ENCODE results near the gene OPTN.
"Not testable (repeated sequence)": the region's sequence is repeated elsewhere in the genome, so short reads cannot be mapped to it uniquely, and the experiment has no call there.

The OPTN gene

DNA sequence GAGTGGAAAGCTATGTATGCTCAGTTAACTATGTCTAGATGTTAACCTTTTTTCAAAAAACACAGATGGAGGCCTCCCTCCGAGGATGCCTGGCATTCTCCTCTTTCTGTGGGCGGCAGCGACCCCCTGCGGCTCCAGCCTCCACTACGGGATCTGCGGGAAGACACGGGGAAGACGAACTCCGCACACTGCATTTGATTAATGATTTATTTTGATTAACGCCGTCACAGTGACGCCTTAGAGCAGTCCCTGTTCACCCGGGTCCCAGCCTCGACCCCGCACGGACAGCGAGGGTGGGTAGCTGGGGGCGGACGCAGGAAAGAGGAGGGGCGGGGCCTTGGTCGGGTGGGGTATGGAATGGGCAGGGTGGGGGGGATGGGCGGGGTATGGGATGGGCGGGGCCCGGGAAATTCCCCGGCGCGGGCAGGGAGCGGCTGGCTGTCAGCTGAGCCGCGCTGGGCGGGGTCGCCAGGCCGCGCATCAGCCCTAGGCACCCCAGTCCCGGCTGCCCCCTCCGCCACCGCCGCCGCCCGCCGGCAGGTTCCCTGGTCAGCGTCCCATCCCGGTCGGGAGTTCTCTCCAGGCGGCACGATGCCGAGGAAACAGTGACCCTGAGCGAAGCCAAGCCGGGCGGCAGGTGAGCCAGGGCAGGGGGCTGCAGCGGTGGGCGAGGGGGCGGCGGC is at the start of gene OPTN:
Gene OPTN (plus strand): TSS at position 498 of the 683 bp plus-strand sequence. CDS start 8,960 bp downstream, outside the sequence.
- FAIRE-seq (no peak), DNase-seq (ENCODE audit: low spot score) (peak; percentile 71)

DNA sequence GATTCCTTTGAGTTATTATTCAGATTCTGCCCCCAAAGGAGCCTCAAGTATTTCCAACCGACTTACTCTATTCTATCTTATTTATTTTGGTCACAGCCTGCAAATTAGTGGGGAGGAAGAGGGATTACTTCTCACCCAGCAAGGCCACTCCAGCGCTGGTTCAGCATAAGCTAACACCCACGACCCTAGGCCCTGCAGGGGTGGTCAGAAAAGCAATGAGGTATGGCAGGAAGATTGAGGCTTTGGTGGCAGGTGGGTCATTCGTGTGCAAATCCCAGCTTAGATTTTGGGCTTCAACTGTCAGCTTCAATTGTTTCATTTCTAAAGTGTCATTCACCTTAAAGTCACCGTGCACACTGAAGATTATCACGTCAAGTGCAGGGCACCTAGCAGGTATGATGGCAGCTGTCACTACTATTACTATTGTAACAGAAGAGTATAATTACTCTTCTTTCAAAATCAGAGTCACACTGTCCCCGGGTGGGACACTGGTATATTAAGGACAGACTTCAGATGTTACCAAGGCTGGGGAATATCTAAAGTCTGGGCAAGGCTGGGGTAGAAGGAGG is 48.8 kb upstream of the OPTN start:
- no peak for DNase-seq (ENCODE audit: low spot score)
- FAIRE-seq = no peak

DNA sequence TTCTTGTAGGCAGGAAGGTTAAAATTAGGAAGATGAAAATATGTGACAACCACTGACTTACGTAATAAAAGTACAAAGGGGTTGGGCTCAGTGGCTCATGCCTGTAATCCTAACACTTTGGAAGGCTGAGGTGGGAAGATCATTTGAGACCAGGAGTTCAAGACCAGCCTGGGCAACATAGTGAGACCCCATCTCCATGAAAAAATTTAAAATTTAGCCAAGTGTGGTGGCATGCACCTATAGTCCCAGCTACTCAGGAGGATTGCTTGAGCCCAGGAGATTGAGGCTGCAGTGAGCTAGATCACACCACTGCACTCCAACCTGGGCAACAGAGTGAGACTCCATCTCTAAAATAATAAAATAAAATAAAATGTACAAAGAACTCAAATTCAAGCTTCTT is 46.8 kb upstream of the OPTN start:
- DNase-seq (ENCODE audit: low spot score); FAIRE-seq: not testable (repeated sequence)

DNA sequence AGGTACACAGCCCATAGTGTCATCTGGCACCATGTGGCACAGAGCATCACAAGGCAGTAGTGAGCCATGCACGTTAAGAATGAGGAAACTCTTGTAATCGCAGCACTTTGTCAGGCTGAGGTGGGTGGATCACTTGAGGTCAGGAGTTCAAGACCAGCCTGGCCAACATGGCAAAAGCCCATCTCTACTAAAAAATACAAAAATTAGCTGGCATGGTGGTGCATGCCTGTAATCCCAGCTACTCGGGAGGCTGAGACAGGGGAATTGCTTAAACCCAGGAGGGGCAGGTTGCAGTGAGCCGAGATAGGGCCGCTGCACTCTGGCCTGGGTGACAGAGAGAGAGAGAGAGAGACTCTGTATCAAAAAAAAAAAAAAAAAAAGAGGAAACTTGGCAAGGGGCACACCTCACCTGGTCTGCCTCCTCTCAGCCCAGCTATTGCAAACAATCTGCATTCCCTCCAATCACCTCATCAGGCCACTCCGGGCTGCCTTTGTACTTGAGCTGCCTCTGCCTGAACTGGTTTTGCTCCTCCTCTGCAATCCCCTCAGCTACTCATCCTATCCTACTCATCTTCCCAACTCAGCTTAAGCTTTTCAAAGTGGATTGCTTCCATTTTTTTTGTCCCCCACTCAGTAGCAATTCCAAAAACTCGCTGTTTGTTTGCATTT is 46.0 kb upstream of the OPTN start:
- FAIRE-seq (no peak), DNase-seq (ENCODE audit: low spot score) (no peak)

DNA sequence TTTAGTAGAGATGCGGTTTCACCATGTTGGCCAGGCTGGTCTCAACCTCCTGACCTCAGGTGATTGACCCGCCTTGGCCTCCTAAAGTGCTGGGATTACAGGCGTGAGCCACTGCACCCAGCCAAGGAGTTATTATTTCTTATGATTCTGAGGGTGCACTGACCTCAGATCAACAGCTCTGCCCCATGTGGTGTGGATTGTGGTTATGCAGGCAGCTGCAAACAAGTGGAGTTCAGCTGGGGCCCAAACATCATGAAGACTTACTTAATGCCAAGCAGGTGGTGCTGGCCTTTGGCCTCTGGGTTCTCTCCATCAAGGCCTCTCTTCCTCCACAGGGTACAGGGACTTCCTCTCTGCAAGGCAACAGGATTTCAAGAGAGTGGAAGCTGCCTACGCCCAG is 45.1 kb upstream of the OPTN start:
- FAIRE-seq (no peak), DNase-seq (ENCODE audit: low spot score) (no peak)

DNA sequence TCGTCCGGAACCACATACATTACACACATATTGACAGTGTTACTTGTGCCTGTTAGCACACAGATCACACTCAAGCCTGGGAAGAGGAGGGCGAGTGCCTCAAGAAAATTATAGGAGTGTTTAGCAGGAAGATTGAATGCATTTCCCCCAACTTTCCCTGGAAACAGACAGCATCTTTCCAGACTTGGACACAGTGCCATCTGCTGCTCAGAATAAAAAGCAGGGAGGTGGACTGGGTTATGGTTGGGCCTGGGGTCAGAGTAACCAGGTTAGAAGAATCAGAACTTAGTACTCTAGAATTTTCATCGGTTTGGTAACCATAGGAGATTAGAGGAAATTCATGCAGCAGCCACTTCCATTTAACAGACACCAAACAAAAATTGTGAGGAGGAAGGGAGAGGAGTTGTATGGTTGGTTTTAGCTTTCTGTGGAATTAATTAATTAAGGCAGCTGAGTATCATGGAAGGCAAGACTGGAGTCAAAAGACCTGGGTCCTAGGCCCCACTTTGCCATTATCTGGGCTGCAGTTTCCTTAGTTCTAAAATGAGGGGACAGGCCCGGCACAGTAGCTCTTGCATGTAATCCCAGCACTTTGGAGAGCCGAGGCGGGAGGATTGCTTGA is 43.4 kb upstream of the OPTN start:
- DNase-seq (ENCODE audit: low spot score) = no peak
- no peak for FAIRE-seq

DNA sequence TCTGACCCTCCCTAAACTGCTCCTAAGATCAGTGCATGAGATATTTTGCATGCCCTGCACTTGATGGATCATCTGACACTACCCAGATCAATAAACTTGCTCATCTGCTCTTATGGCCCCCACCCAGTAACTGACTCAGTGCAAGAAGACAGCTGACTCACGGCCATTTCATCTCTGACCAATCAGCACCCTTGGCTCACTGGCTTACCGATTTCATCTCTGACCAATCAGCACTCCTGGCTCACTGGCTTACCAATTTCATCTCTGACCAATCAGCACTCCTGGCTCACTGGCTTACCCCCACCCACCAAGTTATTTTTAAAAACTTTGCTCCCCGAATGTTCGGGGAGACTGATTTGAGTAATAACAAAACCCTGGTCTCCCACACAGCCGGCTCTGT is 37.2 kb upstream of the OPTN start:
- no peak for DNase-seq (ENCODE audit: low spot score)
- FAIRE-seq = no peak

DNA sequence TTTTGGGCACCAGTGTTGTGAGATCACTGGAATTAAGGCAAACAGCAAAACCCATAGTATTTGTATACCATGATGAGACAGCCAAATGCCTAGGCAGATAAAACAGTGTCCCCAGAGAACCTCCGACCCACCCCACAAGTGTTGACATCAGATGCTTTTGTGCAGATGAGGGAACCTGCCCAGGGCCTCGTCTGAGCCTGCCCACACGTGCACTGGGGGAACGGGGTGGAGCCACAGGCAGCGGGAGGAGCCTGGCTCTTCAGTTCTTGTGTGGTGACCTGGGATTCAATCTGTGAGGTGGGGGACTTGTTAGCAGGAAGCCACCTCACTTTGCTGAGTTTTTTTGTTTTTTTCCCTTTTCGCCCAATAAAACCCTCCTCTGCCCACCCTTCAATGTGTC is 33.4 kb upstream of the OPTN start:
- FAIRE-seq (no peak), DNase-seq (ENCODE audit: low spot score) (no peak)

DNA sequence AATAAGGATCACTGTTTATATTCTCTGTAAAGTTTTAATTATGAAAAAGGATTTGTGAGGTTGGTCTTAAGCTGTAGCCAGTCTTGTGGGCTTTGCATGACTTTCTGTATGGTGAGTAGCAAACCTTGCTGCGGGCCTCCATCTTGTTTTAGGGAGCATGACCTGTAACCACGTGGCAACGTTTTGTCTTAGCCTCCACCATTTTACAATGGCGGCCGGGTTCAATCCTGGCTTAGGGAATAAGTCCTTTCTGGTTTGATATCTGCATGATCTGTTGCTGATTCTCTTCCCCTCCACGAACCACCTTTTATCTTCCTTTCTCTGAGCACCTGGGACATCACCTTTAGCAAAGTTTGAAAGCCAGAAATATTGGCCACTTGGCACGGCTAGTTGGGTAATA is 32.5 kb upstream of the OPTN start:
- FAIRE-seq = no peak
- DNase-seq (ENCODE audit: low spot score) = no peak

DNA sequence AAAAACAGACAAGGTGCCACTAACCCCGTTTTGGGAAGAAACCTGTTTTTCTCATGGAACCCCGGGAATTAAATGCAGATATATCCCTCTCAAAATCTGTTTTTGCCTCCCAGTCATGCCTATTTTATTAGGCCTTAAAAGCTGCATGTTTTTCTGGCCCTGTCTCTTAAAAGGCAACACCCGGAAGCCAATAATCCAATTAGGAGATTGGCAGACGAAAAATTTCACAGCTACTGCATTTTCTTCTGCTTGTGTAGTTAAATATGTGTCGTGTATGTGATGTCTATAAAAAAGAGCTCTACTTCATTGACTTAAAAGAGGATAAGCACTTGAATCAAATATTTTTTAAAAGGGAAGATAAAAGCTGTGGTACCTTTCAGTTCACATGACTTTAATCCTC is 31.9 kb upstream of the OPTN start:
- FAIRE-seq = no peak
- no peak for DNase-seq (ENCODE audit: low spot score)

DNA sequence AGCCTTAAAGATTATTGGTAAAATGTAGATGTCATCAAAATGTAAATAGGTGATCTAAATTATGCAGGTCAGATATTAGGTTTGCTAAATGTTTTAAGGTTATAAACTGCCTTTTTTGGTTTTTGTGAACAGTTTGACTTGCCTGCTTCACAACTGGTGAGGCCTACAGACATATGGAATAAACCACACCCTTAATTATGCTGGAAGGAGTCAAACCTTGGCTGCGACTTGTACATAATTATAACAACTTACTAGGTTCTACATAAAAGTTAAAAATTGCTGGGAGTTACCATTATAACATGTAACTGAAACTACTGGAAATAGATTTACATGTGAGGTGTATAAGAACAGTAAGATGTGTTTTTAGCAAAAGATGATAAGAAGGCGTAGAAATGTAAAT is 31.5 kb upstream of the OPTN start:
- DNase-seq (ENCODE audit: low spot score) (no peak), FAIRE-seq (no peak)

DNA sequence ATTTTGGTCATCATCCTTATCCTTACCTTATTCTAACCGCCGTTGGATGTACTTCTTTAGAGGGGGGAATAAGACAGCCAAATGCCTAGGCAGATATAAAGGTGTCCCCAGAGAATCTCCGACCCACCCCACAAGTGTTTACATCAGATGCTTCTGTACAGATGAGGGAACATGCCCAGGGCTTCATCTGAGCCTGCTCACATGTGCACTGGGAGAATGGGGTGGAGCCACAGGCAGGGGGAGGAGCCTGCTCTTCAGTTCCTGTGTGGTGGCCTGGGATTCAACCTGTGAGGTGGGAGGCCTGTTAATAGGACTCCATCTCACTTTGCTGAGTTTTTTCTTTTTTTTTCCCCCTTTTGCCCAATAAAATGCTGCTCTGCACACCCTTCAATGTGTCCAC is 27.6 kb upstream of the OPTN start:
- DNase-seq (ENCODE audit: low spot score) (no peak), FAIRE-seq (no peak)

DNA sequence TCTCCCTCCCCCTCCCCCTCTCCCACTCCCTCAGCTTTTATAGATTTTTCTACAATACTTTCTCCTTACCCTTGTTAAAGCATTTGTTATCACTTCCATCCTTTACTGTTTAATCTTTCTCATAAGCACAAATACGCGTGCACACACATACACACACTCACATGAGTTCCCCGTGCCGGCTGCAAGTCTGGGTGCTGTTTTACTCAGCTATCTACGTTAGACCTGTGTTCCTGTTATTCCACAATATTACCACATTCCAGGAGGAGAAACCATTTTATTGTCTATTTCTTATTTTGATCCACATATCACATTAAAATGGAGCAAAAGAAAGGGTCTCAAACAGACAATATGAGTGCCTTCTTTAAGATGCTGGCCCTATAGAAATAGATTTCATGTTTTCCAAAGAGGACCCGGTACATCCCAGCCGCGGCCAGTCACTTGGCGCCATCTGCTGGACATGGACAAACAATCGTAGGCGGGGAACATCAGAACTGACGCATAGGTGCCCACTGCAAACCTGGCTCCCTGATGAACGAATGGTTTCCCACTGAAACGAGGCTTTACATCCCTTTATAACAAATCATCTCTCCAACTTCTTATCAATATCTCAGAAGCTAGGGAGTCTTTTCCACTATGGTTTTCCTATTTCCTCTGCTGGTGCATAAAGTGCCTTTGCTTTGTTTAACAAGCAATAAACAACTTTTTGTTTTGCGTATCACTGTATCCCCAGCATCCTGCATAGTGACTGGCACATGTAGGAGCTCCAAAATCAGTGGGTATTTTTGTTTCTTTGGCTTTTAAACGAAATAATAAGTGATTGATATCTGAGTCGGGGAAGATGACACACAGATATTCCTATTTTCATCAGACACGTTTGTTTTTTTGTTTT is 25.2 kb upstream of the OPTN start:
- DNase-seq (ENCODE audit: low spot score) (peak; percentile 47), FAIRE-seq (peak; percentile 59)

DNA sequence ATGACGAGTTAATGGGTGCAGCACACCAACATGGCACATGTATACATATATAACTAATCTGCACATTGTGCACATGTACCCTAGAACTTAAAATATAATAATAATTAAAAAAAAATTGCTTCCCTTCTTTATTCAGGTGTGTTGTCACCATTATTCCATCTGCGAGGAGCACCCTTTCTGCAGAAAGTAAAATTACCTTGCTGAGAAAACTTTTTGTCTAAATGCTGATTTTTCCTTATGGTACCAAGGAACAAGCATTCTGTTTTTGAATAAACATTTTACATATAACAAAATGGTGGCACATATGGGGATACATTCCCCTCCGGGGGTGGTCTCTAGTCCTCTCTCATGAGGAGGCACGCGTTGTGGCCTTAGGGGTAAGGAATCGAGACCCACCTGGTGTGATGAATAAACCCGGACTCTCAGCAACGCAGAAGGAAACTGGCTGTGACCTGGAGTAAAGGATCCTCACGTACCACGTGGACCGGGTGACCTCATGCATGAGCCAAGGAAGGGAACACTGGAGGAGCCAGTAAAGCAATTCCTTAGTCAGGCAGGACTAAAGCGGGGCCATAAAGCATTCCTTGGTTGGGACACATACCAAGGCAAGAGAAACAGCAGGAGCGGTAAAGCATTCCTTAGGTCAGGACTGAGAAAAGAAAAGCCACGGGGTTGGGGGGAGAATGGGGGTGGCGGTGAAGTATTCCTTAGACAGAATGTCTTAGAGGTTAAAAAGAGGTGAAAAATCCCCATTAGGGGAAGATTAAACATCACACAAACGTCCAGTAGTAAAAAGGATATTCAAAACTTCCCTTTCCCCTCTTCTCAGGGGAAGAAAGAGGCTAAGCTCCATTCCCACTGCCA is 20.8 kb upstream of the OPTN start:
- no peak for FAIRE-seq
- DNase-seq (ENCODE audit: low spot score) = no peak

DNA sequence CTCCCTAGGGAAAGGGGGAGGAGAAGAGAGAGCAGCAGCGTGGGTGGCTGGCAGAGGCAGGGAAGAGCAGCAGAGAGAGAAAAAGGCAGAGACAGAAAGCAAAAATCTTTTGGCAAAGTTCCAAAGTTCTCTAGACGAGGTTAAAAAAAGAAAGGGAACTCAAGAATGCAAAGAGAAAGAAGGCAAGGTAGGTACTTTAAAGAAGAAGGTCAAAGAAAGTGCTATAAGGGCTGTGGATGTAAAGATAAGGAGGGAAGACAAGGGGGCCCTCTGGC is 20.2 kb upstream of the OPTN start:
- FAIRE-seq = no peak

DNA sequence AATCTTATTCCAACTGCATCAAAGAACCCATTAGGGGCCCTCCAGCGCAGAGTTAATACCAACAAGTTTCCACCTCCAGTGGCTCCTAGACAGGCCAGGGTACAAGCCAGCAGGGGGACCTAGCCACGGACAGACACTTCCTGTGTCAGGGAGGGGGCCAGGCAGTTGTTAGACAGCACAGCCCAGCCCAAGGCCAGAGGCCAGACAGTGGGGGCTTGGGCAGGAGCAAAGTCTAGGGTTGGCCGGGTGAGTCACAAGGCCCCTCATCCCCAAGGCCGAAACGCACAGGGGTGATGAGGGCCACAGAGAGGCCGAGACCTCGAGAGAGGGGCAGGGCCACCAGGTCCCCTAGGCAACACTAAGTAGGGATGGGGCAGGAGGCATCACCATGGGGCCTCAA is 19.3 kb upstream of the OPTN start:
- FAIRE-seq (no peak), DNase-seq (ENCODE audit: low spot score) (no peak)

More for the DNA sequence above, 20.2 kb upstream of the OPTN start:
- DNase-seq (ENCODE audit: low spot score) = no peak

DNA sequence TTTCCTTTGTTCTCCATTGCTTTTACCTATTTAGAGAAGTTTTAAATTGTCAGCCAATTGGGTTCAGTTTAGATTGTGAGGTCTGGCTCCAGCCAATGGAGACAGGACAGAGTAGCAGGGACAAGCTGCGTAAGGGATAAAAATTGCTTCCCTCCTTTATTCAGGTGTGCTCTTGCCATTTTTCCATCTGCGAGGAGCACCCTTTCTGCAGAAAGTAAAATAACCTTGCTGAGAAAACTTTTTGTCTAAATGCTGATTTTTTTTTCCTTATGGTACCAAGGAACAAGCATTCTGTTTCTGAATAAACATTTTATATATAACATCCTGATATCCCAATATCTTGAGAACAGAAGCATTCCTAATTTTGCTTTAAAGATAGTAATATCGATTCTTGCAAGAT is 16.3 kb upstream of the OPTN start:
- FAIRE-seq; DNase-seq (ENCODE audit: low spot score): not testable (repeated sequence)

DNA sequence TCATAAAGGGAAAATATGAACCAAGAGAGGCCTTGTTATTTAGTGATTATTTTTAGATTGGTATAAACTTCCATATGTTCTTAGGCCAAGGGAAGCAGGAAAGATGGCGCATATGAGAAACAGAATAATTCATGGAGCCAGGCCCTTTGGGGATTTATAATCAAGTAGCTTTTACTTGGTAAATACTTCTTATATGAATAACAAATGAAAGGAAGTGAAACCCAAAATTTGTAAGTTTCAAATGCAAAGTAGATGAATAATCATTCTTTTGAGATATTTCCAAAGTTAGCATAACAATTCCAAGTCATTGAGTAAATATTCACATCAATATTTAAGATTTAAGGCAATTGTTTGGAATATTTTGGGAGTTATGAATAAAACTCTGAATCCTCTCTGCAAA is 13.9 kb upstream of the OPTN start:
- no peak for FAIRE-seq
- DNase-seq (ENCODE audit: low spot score) = no peak

DNA sequence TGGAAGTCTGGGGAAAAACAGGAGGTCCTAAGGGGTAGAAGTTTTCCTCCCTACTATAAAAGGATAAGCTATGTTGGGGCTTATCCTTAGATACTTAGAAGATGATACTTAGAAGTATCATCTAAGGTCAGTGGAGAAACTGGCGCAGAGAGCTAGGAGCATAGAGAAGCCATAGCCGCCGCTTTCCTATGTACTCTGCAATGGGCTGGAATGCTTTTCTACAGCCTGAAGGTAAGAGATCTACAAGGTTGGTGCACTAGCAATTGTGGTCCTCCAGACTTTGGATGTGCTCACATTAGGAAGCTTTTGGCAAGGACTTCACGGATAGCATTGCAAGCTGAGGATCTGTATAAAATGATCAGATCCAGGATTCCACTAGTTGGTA is 12.4 kb upstream of the OPTN start:
- no peak for FAIRE-seq
- no peak for DNase-seq (ENCODE audit: low spot score)

DNA sequence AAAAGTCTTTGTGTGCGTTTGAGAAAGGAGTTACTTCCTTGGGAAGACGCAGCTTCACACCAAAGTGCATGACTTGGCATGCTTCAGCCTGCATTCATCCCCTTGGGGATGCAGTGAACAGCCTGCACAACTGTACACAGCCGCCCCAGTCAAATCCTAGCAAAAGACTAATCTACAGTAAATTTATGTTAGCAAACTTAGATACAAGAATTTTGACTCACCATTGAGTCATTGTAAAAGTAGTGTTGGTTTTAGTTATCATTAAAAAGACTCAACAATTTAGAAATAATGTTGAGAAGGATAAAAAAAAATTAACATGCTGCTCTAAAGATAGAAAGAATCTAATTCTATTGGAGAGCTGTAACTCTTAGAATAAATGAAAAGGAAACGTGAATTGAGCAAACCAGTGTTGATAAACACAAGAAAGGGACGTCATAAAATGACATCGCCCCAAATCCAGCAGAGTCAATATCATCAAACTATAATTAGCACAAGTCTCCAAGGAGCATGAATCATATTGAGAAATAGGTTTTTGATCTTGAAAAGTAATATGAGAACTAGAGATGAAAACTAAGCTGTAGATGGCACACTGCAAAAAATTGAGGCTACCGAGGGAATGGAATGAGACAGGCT is 11.9 kb upstream of the OPTN start:
- DNase-seq (ENCODE audit: low spot score) (peak; percentile 37), FAIRE-seq (no peak)
